ENCODE results near the gene SLC5A2.

The SLC5A2 gene

GRCh38 chr16:31489616-31490584 lies 7.0 kb downstream of the SLC5A2 start:
- no peak for TF ChIP-seq REST (IDR thresholded peaks at IDR 0.05; ENCODE audit: insufficient read depth in 1 of 2, low read depth in 2 of 2, low read length in 2 of 2)
- TF ChIP-seq TAF1 (IDR thresholded peaks at IDR 0.05; ENCODE audit: borderline replicate concordance, insufficient read depth, low read length): no peak
- no peak for TF ChIP-seq SIN3A (IDR thresholded peaks at IDR 0.05; ENCODE audit: borderline replicate concordance, insufficient read depth, low read length)
- no peak for TF ChIP-seq FOXP2 (optimal IDR thresholded peaks at IDR 0.05; ENCODE audit: borderline replicate concordance, extremely low read depth, extremely low read length, insufficient read depth)
- no peak for TF ChIP-seq POLR2AphosphoS5 (IDR thresholded peaks at IDR 0.05; ENCODE audit: low read depth, low read length)

GRCh38 chr16:31491778-31492418 lies 9.0 kb downstream of the SLC5A2 start:
- TF ChIP-seq REST (IDR thresholded peaks at IDR 0.05; ENCODE audit: insufficient read depth in 1 of 2, low read depth in 2 of 2, low read length in 2 of 2) (no peak), POLR2AphosphoS5 (IDR thresholded peaks at IDR 0.05; ENCODE audit: low read depth, low read length) (no peak), FOXP2 (optimal IDR thresholded peaks at IDR 0.05; ENCODE audit: borderline replicate concordance, extremely low read depth, extremely low read length, insufficient read depth) (no peak), TAF1 (IDR thresholded peaks at IDR 0.05; ENCODE audit: borderline replicate concordance, insufficient read depth, low read length) (no peak), SIN3A (IDR thresholded peaks at IDR 0.05; ENCODE audit: borderline replicate concordance, insufficient read depth, low read length) (no peak)

GRCh38 chr16:31493506-31494125 lies 10.7 kb downstream of the SLC5A2 start:
- no peak for TF ChIP-seq TAF1 (IDR thresholded peaks at IDR 0.05; ENCODE audit: borderline replicate concordance, insufficient read depth, low read length)
- TF ChIP-seq REST (IDR thresholded peaks at IDR 0.05; ENCODE audit: insufficient read depth in 1 of 2, low read depth in 2 of 2, low read length in 2 of 2): no peak
- no peak for TF ChIP-seq FOXP2 (optimal IDR thresholded peaks at IDR 0.05; ENCODE audit: borderline replicate concordance, extremely low read depth, extremely low read length, insufficient read depth)
- no peak for TF ChIP-seq POLR2AphosphoS5 (IDR thresholded peaks at IDR 0.05; ENCODE audit: low read depth, low read length)
- no peak for TF ChIP-seq SIN3A (IDR thresholded peaks at IDR 0.05; ENCODE audit: borderline replicate concordance, insufficient read depth, low read length)

- TF ChIP-seq SIN3A (IDR thresholded peaks at IDR 0.05; ENCODE audit: borderline replicate concordance, insufficient read depth, low read length): no peak
- no peak for TF ChIP-seq POLR2AphosphoS5 (IDR thresholded peaks at IDR 0.05; ENCODE audit: low read depth, low read length)
- no peak for TF ChIP-seq FOXP2 (optimal IDR thresholded peaks at IDR 0.05; ENCODE audit: borderline replicate concordance, extremely low read depth, extremely low read length, insufficient read depth)
- no peak for TF ChIP-seq TAF1 (IDR thresholded peaks at IDR 0.05; ENCODE audit: borderline replicate concordance, insufficient read depth, low read length)
- TF ChIP-seq REST (IDR thresholded peaks at IDR 0.05; ENCODE audit: insufficient read depth in 1 of 2, low read depth in 2 of 2, low read length in 2 of 2): no peak
Observed at GRCh38 chr16:31496670-31497069, 13.7 kb downstream of the SLC5A2 start.

Data from PFSK-1 (cell line).